Neural crest cell (in vitro differentiated cells): ENCODE data around the gene OR2J2. TPM values are rescaled to one million over a fixed set of nuclear protein-coding genes. Genes with fewer than 3 reads are reported as not detected.
"Not testable (repeated sequence)": the region's sequence is repeated elsewhere in the genome, so short reads cannot be mapped to it uniquely, and the experiment has no call there.

ENCODE experiments used
- DNase-seq: peaks from one replicate; pipeline ENCODE4 v3.0.0; 2021; ENCODE audit warnings: low read depth, mixed read lengths, low spot score
- H3K27ac Mint-ChIP-seq: one replicate; pipeline ENCODE4 v1.8.0; 2021; ENCODE audit warnings: mild to moderate bottlenecking, mixed read lengths; ENCODE audit not compliant: unreplicated experiment
- H3K27me3 Mint-ChIP-seq: 2 replicates; pipeline ENCODE4 v1.8.0; 2021; ENCODE audit warnings: low read depth, mild to moderate bottlenecking, mixed read lengths
- H3K36me3 Mint-ChIP-seq: 2 replicates; pipeline ENCODE4 v1.8.0; 2021; ENCODE audit warnings: low read depth, mild to moderate bottlenecking, mixed read lengths
- H3K4me1 Mint-ChIP-seq: 2 replicates; pipeline ENCODE4 v1.8.0; 2021; ENCODE audit warnings: mixed read lengths
- H3K4me3 Mint-ChIP-seq: one replicate; pipeline ENCODE4 v1.8.0; 2021; ENCODE audit warnings: mild to moderate bottlenecking, mixed read lengths
- H3K9me3 Mint-ChIP-seq: 2 replicates; pipeline ENCODE4 v1.8.0; 2021; ENCODE audit warnings: mixed read lengths
- CTCF ChIP-seq: fragments of 200-600 bp; sonication (generic); conservative IDR thresholded peaks from 2 replicates; pipeline ENCODE4 v1.5.0; 2021; ENCODE audit warnings: antibody characterized with exemption, mild to moderate bottlenecking
- long read RNA-seq: library from polyadenylated mRNA; unstranded; transcript quantifications from one replicate; pipeline ENCODE4 v2.0.0, GENCODE V29; 2020
- total RNA-seq: library from RNA; stranded (reverse); gene quantifications from 2 replicates; pipeline ENCODE4 v1.2.1, GENCODE V29; 2021

The OR2J2 gene
- total RNA-seq: not detected in 2 replicates
- long read RNA-seq: 0 reads

GRCh38 chr6:29170607-29171006 lies at the start of gene OR2J2:
Gene OR2J2, plus strand, starts transcription at chr6:29170907. Its CDS starts 2,729 bp downstream, at chr6:29173636.
- DNase-seq, H3K9me3 Mint-ChIP-seq, H3K36me3 Mint-ChIP-seq, H3K4me3 Mint-ChIP-seq, H3K27ac Mint-ChIP-seq, H3K4me1 Mint-ChIP-seq: not testable (repeated sequence)
- H3K27me3 Mint-ChIP-seq: peaks cover 27% of the 10 kb centered on the region

GRCh38 chr6:29129326-29130012 lies 41.2 kb upstream of the OR2J2 start:
- H3K4me3 Mint-ChIP-seq: no peak overlapping the region
- no peak overlapping the region for H3K27ac Mint-ChIP-seq
- no peak for TF ChIP-seq CTCF
- H3K36me3 Mint-ChIP-seq: no peaks in the 10 kb centered on the region
- peaks cover 25% of the 10 kb centered on the region for H3K27me3 Mint-ChIP-seq
- H3K4me1 Mint-ChIP-seq: no peaks in the 10 kb centered on the region
- no peaks in the 10 kb centered on the region for H3K9me3 Mint-ChIP-seq
- no peak for DNase-seq

- Mint-ChIP-seq H3K4me1 (no peaks in the 10 kb centered on the region), H3K9me3 (no peaks in the 10 kb centered on the region), H3K4me3 (no peak overlapping the region), H3K27me3 (peaks cover 29% of the 10 kb centered on the region), H3K36me3 (no peaks in the 10 kb centered on the region), H3K27ac (no peak overlapping the region)
- no peak for DNase-seq
- TF ChIP-seq CTCF: no peak
These were observed 40.1 kb upstream of the OR2J2 start for GRCh38 chr6:29130644-29131043.

- Mint-ChIP-seq H3K4me3 (no peak overlapping the region), H3K36me3 (no peaks in the 10 kb centered on the region), H3K27ac (no peak overlapping the region), H3K4me1 (no peaks in the 10 kb centered on the region), H3K27me3 (peaks cover 29% of the 10 kb centered on the region), H3K9me3 (no peaks in the 10 kb centered on the region)
- DNase-seq: no peak
- no peak for TF ChIP-seq CTCF
These were observed 39.0 kb upstream of the OR2J2 start for GRCh38 chr6:29131691-29132090.

- no peak overlapping the region for H3K27ac Mint-ChIP-seq
- no peak for TF ChIP-seq CTCF
- DNase-seq: no peak
- no peaks in the 10 kb centered on the region for H3K4me1 Mint-ChIP-seq
- no peaks in the 10 kb centered on the region for H3K9me3 Mint-ChIP-seq
- peaks cover 8% of the 10 kb centered on the region for H3K27me3 Mint-ChIP-seq
- H3K36me3 Mint-ChIP-seq: no peaks in the 10 kb centered on the region
- no peak overlapping the region for H3K4me3 Mint-ChIP-seq
These were observed 33.0 kb upstream of the OR2J2 start for GRCh38 chr6:29137724-29138123.

GRCh38 chr6:29141606-29142005 lies 29.1 kb upstream of the OR2J2 start:
- no peak overlapping the region for H3K4me3 Mint-ChIP-seq
- no peak for DNase-seq
- peaks cover 6% of the 10 kb centered on the region for H3K9me3 Mint-ChIP-seq
- peaks cover 2% of the 10 kb centered on the region for H3K36me3 Mint-ChIP-seq
- H3K27me3 Mint-ChIP-seq: peaks cover 3% of the 10 kb centered on the region
- H3K4me1 Mint-ChIP-seq: no peaks in the 10 kb centered on the region
- H3K27ac Mint-ChIP-seq: no peak overlapping the region
- no peak for TF ChIP-seq CTCF
